ENCODE results near the gene PHOSPHO2.

PHOSPHO2 gene

GRCh38 chr2:169659320-169659719 lies 34.9 kb upstream of the PHOSPHO2 start:
- no peaks in the 10 kb centered on the region for H3K36me3 ChIP-seq (replicated peaks; ENCODE audit: insufficient read depth, low read length)
- no peak overlapping the region for H3K4me3 ChIP-seq (ENCODE audit: low read length)
- no peaks in the 10 kb centered on the region for H3K9me2 ChIP-seq (replicated peaks; ENCODE audit: insufficient read depth, low read length)
- H3K4me2 ChIP-seq (ENCODE audit: low read depth, low read length), result no peak overlapping the region
- no peak overlapping the region for H3K27ac ChIP-seq (ENCODE audit: low read length)
- TF ChIP-seq EZH2phosphoT487 (IDR thresholded peaks at IDR 0.05; ENCODE audit: low read length) (no peak), CTCF (IDR thresholded peaks at IDR 0.05; ENCODE audit: low read length) (no peak), EZH2 (optimal IDR thresholded peaks at IDR 0.05; ENCODE audit: low read depth, low read length) (no peak)
- H2AFZ ChIP-seq (ENCODE audit: low read length), result no peak overlapping the region
- H3F3A ChIP-seq (ENCODE audit: insufficient read depth, low read length), result no peaks in the 10 kb centered on the region
- no peak for DNase-seq
- no peaks in the 10 kb centered on the region for H3K4me1 ChIP-seq (ENCODE audit: low read length)
- no peaks in the 10 kb centered on the region for H3K27me3 ChIP-seq (replicated peaks; ENCODE audit: insufficient read depth, low read length)
- H3K9me3 ChIP-seq (replicated peaks; ENCODE audit: insufficient read depth, low read length), result no peaks in the 10 kb centered on the region
- H4K20me1 ChIP-seq (ENCODE audit: insufficient read depth, low read length), result no peaks in the 10 kb centered on the region
- no peak overlapping the region for H3K9ac ChIP-seq (ENCODE audit: low read length)
- H3K79me2 ChIP-seq (ENCODE audit: low read length), result no peaks in the 10 kb centered on the region

GRCh38 chr2:169661265-169661664 lies 33.0 kb upstream of the PHOSPHO2 start:
- H3K9ac ChIP-seq (ENCODE audit: low read length), result no peak overlapping the region

GRCh38 chr2:169662744-169663143 lies 31.5 kb upstream of the PHOSPHO2 start:
- no peaks in the 10 kb centered on the region for H3K79me2 ChIP-seq (ENCODE audit: low read length)
- H3K4me2 ChIP-seq (ENCODE audit: low read depth, low read length), result no peak overlapping the region
- H2AFZ ChIP-seq (ENCODE audit: low read length), result no peak overlapping the region
- DNase-seq, result no peak
- no peaks in the 10 kb centered on the region for H4K20me1 ChIP-seq (ENCODE audit: insufficient read depth, low read length)
- H3K27me3 ChIP-seq (replicated peaks; ENCODE audit: insufficient read depth, low read length), result no peaks in the 10 kb centered on the region
- no peak for TF ChIP-seq CTCF (IDR thresholded peaks at IDR 0.05; ENCODE audit: low read length)
- TF ChIP-seq EZH2 (optimal IDR thresholded peaks at IDR 0.05; ENCODE audit: low read depth, low read length), result no peak
- no peak for TF ChIP-seq EZH2phosphoT487 (IDR thresholded peaks at IDR 0.05; ENCODE audit: low read length)
- no peak overlapping the region for H3K4me3 ChIP-seq (ENCODE audit: low read length)
- H3K36me3 ChIP-seq (replicated peaks; ENCODE audit: insufficient read depth, low read length), result no peaks in the 10 kb centered on the region
- no peaks in the 10 kb centered on the region for H3F3A ChIP-seq (ENCODE audit: insufficient read depth, low read length)
- H3K4me1 ChIP-seq (ENCODE audit: low read length), result no peaks in the 10 kb centered on the region
- no peaks in the 10 kb centered on the region for H3K9me3 ChIP-seq (replicated peaks; ENCODE audit: insufficient read depth, low read length)
- H3K9ac ChIP-seq (ENCODE audit: low read length), result no peak overlapping the region
- H3K9me2 ChIP-seq (replicated peaks; ENCODE audit: insufficient read depth, low read length), result no peaks in the 10 kb centered on the region
- H3K27ac ChIP-seq (ENCODE audit: low read length), result no peak overlapping the region

More at GRCh38 chr2:169661265-169661664, 33.0 kb upstream of the PHOSPHO2 start:
- Histone ChIP-seq H3K27me3 (replicated peaks; ENCODE audit: insufficient read depth, low read length) (no peaks in the 10 kb centered on the region), H3K4me2 (ENCODE audit: low read depth, low read length) (no peak overlapping the region), H3K9me2 (replicated peaks; ENCODE audit: insufficient read depth, low read length) (no peaks in the 10 kb centered on the region), H3K4me3 (ENCODE audit: low read length) (no peak overlapping the region), H2AFZ (ENCODE audit: low read length) (no peak overlapping the region), H3K27ac (ENCODE audit: low read length) (no peak overlapping the region), H3F3A (ENCODE audit: insufficient read depth, low read length) (no peaks in the 10 kb centered on the region), H3K9me3 (replicated peaks; ENCODE audit: insufficient read depth, low read length) (no peaks in the 10 kb centered on the region), H4K20me1 (ENCODE audit: insufficient read depth, low read length) (no peaks in the 10 kb centered on the region), H3K79me2 (ENCODE audit: low read length) (no peaks in the 10 kb centered on the region), H3K4me1 (ENCODE audit: low read length) (no peaks in the 10 kb centered on the region), H3K36me3 (replicated peaks; ENCODE audit: insufficient read depth, low read length) (no peaks in the 10 kb centered on the region)
- no peak for DNase-seq
- TF ChIP-seq CTCF (IDR thresholded peaks at IDR 0.05; ENCODE audit: low read length) (no peak), EZH2phosphoT487 (IDR thresholded peaks at IDR 0.05; ENCODE audit: low read length) (no peak), EZH2 (optimal IDR thresholded peaks at IDR 0.05; ENCODE audit: low read depth, low read length) (no peak)
